ENCODE data around the gene DLGAP1. TPM values are rescaled to one million over a fixed set of nuclear protein-coding genes. Genes with fewer than 3 reads are reported as not detected.

DLGAP1 gene
- total RNA-seq, 1 donor from 2014 or later, result 0.05 TPM

- TF ChIP-seq, protein P1, sequence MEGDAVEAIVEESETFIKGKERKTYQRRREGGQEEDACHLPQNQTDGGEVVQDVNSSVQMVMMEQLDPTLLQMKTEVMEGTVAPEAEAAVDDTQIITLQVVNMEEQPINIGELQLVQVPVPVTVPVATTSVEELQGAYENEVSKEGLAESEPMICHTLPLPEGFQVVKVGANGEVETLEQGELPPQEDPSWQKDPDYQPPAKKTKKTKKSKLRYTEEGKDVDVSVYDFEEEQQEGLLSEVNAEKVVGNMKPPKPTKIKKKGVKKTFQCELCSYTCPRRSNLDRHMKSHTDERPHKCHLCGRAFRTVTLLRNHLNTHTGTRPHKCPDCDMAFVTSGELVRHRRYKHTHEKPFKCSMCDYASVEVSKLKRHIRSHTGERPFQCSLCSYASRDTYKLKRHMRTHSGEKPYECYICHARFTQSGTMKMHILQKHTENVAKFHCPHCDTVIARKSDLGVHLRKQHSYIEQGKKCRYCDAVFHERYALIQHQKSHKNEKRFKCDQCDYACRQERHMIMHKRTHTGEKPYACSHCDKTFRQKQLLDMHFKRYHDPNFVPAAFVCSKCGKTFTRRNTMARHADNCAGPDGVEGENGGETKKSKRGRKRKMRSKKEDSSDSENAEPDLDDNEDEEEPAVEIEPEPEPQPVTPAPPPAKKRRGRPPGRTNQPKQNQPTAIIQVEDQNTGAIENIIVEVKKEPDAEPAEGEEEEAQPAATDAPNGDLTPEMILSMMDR (IDR thresholded peaks at IDR 0.05), result no peak
- peak overlapping the region; percentile 74 for H3K4me3 Mint-ChIP-seq (ENCODE audit: unreplicated experiment)
- no peak for DNase-seq (ENCODE audit: extremely low spot score, unreplicated experiment)
- no peaks in the 10 kb centered on the region for H3K27me3 Mint-ChIP-seq (ENCODE audit: unreplicated experiment)
- H3K9me3 Mint-ChIP-seq (ENCODE audit: unreplicated experiment), result no peaks in the 10 kb centered on the region
- peaks cover 51% of the 10 kb centered on the region for H3K4me1 Mint-ChIP-seq (ENCODE audit: unreplicated experiment)
- H3K36me3 Mint-ChIP-seq (ENCODE audit: unreplicated experiment), result peaks cover 4% of the 10 kb centered on the region
- H3K27ac Mint-ChIP-seq (ENCODE audit: unreplicated experiment), result peak overlapping the region; percentile 98
These were observed 861.7 kb downstream of the DLGAP1 start for GRCh38 chr18:3593381-3593903.

- Mint-ChIP-seq H3K4me1 (ENCODE audit: unreplicated experiment) (peaks cover 51% of the 10 kb centered on the region), H3K4me3 (ENCODE audit: unreplicated experiment) (peak overlapping the region; percentile 74), H3K27me3 (ENCODE audit: unreplicated experiment) (no peaks in the 10 kb centered on the region), H3K9me3 (ENCODE audit: unreplicated experiment) (no peaks in the 10 kb centered on the region), H3K27ac (ENCODE audit: unreplicated experiment) (peak overlapping the region; percentile 98), H3K36me3 (ENCODE audit: unreplicated experiment) (peaks cover 4% of the 10 kb centered on the region)
- no peak for DNase-seq (ENCODE audit: extremely low spot score, unreplicated experiment)
- TF ChIP-seq, protein P1 (IDR thresholded peaks at IDR 0.05), result no peak
These were observed 862.2 kb downstream of the DLGAP1 start for GRCh38 chr18:3592864-3593263.

DNA sequence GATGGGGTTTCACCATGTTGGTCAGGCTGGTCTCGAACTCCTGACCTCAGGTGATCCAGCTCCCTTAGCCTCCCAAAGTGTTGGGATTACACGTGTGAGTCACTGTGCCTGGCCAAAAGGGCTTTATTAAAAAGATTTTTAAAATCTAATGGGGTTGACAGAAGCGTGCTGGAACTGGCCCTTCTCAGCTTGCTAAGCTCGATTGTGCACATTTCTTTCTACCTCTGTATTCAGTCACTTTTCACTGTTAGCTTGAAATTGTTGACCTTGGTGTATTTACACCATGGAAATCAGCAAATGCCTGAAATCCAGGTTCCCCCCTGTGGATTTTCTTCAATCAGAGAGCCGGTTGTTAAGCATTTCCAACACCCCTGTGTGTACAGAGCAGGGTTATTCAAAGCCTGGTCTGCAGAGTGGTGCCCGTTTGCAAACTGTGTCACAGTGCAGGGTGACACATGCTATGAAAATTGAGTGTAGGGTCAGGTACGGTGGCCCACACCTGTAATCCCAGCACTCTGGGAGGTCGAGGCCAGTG is 864.9 kb downstream of the DLGAP1 start:
- no peaks in the 10 kb centered on the region for H3K27me3 Mint-ChIP-seq (ENCODE audit: unreplicated experiment)
- H3K4me1 Mint-ChIP-seq (ENCODE audit: unreplicated experiment), result peaks cover 33% of the 10 kb centered on the region
- H3K9me3 Mint-ChIP-seq (ENCODE audit: unreplicated experiment), result no peaks in the 10 kb centered on the region
- no peak overlapping the region for H3K4me3 Mint-ChIP-seq (ENCODE audit: unreplicated experiment)
- H3K36me3 Mint-ChIP-seq (ENCODE audit: unreplicated experiment), result no peaks in the 10 kb centered on the region
- no peak for DNase-seq (ENCODE audit: extremely low spot score, unreplicated experiment)
- TF ChIP-seq, protein P1 (IDR thresholded peaks at IDR 0.05), result no peak
- H3K27ac Mint-ChIP-seq (ENCODE audit: unreplicated experiment), result no peak overlapping the region

- H3K4me3 Mint-ChIP-seq (ENCODE audit: unreplicated experiment), result no peak overlapping the region
- peak; percentile 87 for DNase-seq (ENCODE audit: extremely low spot score, unreplicated experiment)
- H3K27ac Mint-ChIP-seq (ENCODE audit: unreplicated experiment), result no peak overlapping the region
These were observed 869.2 kb downstream of the DLGAP1 start for GRCh38 chr18:3585656-3586509.

More at GRCh38 chr18:3585656-3586509, 869.2 kb downstream of the DLGAP1 start:
- H3K9me3 Mint-ChIP-seq (ENCODE audit: unreplicated experiment), result no peaks in the 10 kb centered on the region
- TF ChIP-seq, protein P1 (IDR thresholded peaks at IDR 0.05), result peak; percentile 84
- H3K36me3 Mint-ChIP-seq (ENCODE audit: unreplicated experiment), result no peaks in the 10 kb centered on the region
- H3K4me1 Mint-ChIP-seq (ENCODE audit: unreplicated experiment), result peaks cover 9% of the 10 kb centered on the region
- no peaks in the 10 kb centered on the region for H3K27me3 Mint-ChIP-seq (ENCODE audit: unreplicated experiment)
